NCI-H774 (cell line): ENCODE results near the gene THSD7B.
"Not testable (repeated sequence)": the region's sequence is repeated elsewhere in the genome, so short reads cannot be mapped to it uniquely, and the experiment has no call there.

Experiments used
- DNase-seq: peaks from one replicate; lab custom pipeline; 2025; lab: John Stamatoyannopoulos, UW

The THSD7B gene

DNA sequence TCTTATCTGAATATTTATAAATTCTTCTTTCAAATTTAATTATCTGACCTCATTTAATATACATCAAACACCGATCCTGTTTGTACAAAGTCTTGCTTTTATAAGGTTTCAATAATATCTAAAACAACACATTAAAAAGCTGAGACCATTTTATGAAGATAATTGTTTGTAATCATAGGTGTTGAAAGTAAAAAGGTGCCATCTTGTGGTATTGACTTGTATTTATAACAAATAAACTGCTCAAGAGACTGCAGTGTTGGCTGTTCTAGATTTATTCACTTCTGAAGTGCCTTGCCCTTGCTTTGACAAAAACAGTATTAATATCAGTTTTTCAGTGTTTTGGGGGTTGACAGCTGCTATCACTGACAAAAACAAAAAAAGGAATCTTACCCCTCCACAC, 912.1 kb downstream of the THSD7B start:
- DNase-seq: no peak

DNA sequence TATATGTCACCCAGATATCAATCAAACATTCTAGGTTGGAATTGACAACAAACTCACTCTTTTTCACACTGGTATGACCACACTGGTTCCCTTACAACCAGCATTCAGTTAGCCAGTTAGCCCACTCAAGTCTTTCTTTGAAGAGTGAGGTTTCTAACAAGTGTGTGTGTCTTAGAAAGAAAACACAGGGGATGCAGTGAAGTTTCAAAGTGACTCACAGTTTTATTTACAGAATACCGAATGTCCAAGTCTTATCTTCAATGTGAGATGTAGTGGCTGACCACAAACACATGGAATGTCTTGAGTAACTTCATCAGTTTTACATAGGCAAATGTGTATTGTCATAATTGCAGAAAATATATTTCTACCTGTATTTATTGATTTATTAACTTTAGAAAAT, 924.2 kb downstream of the THSD7B start:
- DNase-seq: no peak

DNA sequence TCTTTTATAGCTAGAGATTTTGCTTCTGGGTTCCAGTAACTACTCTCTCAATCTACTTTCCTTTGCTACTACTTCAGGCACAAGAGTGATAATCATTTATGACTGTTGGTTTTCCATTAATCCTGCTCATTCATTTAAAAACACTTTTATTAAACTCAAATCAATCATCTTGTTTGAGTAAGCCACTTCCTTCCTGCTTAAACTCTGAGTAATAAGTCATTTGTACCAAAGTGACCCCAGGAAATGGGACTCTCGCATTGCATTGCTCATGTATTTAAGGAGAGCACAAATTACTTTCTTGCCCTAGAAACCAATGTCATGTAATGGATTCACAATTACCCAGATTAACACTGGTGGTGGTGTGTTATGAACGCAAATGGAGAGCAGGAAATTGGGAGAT, 928.2 kb downstream of the THSD7B start:
- DNase-seq: peak; percentile 8

DNA sequence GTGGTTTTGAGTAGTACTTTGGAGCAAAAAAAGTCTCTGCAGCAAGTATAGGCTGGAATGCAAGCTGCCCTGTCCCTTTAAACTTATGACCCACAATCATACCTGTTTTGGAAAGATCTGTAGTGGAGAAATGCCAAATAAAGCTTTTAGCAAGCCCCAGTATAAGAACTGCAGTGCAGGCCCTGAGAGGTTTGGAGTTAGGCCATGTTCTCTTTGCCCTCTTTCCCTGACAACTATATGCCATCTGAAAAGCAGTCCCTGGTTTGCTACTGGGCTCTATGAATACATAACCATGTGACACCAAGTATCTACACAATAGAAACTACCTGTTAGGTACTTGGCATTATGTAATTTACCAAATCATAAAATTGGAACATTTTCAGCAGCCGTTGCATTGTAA, 931.6 kb downstream of the THSD7B start:
- no peak for DNase-seq

DNA sequence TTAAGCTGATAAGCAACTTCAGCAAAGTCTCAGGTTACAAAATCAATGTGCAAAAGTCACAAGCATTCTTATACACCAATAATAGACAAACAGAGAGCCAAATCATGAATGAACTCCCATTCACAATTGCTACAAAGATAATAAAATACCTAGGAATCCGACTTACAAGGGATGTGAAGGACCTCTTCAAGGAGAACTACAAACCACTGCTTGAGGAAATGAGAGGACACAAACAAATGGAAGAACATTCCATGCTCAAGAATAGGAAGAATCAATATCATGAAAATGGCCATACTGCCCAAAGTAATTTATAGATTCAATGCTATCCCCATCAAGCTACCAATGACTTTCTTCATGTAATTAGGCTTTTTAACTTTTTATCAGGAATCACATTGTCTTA, 934.9 kb downstream of the THSD7B start:
- not testable (repeated sequence) for DNase-seq

DNA sequence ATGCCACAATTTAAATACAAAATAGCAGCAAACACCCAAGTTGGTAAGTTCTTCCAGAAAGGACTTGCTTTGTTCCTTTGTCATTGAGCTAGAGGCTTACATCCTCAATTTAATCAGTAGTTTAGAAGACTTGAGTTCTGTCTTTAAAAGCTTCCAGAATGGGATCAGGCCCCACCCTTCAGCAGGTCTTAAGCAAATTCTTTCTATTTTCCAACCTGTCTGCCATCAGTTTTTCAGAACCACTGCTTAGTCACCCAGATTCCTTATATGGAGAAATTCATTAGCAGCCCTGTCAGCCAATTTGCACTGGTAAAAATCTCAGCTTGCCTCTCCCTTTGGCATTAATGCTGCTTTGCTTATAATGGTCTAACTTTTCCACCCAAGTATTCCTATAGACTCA, 935.3 kb downstream of the THSD7B start:
- DNase-seq: no peak

DNA sequence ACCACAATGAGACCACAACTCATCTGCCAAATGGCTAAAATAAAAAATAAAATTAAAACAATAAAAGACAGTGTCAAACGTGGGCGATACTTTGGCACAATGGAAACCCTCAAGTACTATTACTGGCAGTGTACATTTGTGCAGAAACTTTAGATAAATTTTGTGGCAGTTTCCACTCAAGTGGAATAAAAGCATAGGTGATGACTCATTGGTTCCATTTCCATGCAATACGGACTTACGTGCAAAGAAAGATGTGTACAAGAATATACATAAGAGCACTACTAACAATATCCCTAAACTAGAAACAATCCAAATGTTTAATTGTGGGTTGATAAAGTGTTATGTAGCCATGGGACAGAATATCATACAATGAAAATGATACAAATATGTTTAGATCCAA, 940.0 kb downstream of the THSD7B start:
- DNase-seq: no peak

DNA sequence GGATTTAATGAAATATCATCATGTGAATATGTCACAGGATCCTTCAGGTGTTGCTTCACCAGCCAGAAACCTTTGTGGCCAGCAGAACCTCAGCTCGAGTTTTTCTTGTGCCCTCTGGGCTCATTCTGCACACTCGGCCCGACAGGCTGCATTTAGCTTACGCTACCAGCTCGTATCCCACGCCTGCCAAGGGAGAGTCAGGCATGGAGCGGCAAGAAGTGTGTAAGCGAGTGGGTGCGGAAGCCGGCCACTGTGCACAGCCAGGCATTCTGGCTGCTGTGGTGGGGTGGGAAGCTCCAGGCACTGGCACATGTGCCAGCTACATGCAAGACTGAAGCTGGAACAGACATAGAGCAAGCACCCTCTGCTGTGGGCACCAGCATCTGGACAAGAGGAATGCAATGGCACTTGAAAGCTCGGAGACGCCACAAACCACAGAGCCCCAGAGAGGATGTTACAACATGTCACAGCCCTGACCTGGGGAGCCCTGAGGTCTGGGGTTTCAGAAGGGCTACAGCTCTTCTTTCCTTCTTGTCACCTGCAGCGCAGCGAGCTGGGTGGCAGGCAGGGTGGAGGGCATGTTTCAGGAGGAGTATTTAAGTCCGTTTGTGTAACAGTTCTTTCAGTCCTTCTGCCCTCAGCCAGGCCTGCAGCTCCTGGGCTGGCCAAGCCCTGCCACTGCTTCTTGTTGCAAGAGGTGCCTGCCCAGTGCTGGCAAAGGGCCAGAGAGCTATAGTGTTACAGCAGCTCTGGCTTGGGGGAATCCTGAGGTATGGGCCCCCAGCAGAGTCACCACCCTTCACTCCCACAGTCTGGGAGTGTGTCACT, 941.7 kb downstream of the THSD7B start:
- no peak for DNase-seq

DNA sequence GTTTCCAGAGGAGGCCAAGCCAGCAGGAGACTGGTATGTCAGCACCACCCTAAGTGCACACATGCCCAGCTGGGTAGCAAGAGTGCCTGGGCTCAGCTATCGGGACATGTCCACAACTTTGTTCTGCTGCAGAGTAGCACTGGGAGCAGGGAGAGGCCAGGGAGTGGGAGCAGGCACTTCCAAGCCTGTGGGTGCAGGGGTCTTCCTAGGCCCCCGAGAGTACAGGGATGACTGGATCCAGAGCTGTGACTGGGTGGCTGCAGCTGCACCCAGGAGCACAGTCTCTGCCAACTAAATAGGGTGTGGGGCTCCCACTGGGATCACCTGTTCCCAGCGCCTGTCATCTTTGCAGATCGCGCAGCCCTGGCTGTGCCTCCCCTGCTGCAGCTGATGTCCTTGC, 943.0 kb downstream of the THSD7B start:
- DNase-seq: no peak

DNA sequence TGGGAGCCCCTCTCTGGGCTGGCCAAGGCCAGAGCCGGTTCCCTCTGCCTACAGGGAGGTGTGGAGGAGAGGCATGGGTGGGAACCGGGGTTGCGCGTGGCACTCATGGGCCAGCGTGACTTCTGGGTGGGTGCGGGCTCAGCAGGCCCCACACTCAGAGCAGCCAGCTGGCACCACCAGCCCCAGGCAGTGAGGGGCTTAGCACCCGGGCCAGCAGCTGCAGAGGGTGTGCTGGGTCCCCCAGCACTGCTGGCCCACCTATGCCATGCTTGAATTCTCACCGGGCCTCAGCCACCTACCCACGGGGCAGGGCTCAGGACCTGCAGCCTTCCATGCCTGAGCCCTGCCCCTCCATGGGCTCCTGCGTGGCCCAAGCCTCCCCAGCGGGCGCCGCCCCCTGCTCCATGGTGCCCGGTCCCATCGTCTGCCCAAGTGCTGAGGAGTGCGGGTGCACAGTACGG, 950.4 kb downstream of the THSD7B start:
- DNase-seq: no peak

DNA sequence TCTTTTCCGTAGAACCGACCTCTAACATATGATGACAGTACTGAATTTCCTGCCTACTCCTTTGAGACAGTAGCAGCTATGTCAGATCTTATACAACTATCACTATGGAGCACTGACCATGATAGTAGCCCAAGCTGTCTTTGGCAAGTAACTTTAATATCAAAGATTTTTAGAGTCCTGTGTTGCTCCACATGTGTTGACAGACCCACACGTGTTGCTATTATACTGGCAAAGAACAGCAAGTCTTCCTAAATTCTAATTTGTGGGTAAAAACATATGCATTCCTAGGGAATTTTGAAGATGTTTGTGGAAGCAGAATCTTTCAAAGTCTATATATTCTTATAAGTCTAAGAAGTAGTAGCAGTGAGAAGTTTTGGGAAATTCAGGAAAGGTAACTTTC, 953.4 kb downstream of the THSD7B start:
- DNase-seq: no peak

DNA sequence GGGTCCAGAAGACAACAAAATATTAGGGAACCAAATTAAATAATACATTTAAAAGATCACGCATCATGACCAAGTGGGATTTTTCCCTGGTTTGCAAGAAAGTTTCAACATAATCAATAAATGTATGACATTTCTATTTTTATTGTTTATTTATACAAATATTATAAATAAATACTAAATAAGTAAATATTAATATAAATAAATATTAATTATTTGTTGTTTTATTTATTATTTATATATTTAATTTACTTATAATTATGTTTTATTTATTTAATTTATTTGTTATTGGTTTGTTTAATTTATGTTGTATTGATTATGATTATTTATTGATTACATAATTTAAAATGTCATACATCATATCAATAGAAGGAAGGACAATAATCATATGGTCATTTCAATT, 956.4 kb downstream of the THSD7B start:
- DNase-seq: no peak

DNA sequence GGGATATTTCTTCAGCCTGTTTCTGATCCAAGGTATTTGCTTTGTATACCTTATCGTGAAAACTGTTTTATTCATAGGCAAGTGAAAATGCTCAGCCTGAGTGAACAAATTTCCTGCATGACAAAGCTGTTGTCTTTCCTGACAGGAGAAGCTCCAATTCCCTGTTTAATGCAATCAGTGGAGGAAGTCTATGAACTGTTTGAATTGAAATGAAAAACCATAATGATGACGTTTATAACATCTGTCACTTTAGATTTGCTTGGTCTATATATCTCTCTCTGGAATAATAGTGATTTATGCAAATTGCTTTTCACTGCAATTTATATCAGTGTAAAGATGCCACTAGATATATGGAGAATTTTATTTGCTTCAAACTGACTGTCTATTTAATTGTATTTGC, 959.6 kb downstream of the THSD7B start:
- DNase-seq: no peak
